NCI-H345 (cell line): Measurements from ENCODE around the gene HAO2.

Experiments
- DNase-seq: peaks from one replicate; lab custom pipeline; 2025; lab: John Stamatoyannopoulos, UW

The HAO2 gene

DNA sequence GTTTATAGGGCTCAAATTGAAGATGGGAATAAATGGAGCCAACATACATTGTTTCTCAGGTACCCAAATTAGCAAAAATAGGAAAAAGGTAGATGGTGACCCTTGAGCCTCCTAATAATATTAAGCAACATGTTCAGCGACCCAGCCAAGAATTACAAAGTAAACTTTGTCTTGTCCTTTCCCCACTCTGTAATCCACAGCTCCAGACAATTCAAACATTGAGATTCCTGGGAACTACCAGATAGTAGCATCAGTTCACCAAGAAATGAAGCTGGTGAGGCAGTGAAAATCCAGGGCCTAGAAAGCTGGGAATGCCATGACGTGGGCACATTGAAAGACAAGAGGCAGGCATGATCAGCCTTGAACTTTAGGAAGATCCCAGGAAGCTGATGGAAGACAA, 11.7 kb downstream of the HAO2 start:
- DNase-seq = no peak

DNA sequence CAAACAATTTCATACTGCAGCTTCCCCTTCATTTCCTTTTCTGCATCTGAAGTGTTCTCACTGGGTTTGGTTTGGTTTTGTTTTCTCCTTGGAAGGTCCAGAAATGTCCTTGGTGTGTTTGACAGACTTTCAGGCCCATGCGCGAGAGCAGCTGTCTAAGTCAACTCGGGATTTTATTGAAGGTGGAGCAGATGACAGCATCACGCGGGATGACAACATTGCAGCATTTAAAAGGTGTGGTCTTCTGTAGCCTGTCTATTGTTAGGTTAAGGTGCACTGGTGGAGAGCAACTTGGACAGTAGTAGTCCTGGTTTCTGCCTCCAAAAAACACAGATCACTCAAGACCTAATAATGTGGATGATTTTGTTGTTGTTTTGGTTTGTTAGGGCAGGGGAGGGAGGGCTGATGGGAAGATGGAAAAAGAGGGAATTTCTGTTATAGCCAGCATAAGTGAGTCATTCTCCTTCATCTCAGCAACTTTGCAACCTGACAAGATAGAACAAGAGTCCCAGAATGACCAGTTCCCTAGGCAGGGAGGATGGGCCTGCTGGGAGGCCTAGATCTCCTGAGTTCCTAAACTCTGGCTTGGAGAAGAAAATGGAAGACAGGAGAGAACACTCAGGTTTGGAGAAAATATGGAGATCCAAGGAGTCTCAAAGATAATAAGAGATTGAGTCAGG, 12.5 kb downstream of the HAO2 start:
- DNase-seq = no peak

GRCh38 chr1:119384591-119384990, 16.0 kb downstream of the HAO2 start:
- no peak for DNase-seq

DNA sequence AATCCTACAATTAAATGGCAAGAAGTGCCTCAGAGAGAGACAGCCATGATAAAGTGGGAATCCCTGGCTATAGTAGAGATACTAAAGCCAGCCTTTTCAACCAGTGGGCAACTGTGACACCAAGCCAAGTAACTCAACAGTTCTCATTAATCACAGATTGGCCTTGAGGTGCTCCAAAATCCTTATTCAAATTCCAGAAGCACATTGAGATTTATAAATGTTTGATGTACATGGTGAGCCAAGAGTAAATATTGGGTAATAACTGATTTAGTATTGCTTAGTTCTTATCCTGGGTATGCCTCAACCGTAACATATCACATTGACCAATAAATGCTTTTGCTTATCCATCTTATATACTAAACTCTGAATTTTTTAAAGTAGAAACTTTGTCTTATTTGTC, 17.1 kb downstream of the HAO2 start:
- DNase-seq = no peak

DNA sequence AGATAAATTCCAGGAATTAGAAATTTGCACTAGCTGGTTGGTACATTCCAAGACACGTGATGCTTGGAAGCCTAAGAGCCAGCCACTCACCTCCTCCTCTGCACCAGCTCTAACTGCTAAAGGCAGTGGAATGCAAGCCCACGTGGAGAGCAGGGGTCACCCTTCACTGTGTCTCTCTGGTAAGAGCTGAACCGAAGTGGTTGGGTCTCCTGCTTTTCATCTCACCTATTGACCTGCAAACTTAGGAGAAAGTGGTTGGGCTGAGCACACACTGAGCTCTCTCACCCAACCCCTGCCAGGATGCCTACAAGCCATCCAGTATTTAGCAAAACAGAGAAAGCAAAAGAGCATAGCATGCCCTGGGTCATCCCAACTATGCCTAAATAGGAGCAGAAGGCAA, 19.3 kb downstream of the HAO2 start:
- no peak for DNase-seq

DNA sequence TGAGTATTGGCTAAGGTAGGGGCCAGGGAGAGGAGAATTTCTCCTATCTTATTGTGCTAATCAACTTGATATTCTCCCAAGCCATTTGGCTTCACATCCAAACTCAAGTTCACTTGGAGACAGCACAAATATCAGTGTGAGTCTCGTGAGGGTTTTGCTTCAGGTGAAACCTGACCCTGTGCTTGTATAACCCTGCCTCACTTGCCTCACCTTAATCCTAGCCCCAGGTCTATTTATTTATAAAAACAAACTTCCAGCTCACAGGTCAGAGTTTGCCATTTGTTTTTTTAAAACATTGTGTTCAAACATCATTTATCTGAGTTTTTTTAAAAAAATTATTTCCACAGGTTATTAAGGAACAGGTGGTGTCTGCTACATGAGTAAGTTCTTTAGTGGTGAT, 19.9 kb downstream of the HAO2 start:
- no peak for DNase-seq

DNA sequence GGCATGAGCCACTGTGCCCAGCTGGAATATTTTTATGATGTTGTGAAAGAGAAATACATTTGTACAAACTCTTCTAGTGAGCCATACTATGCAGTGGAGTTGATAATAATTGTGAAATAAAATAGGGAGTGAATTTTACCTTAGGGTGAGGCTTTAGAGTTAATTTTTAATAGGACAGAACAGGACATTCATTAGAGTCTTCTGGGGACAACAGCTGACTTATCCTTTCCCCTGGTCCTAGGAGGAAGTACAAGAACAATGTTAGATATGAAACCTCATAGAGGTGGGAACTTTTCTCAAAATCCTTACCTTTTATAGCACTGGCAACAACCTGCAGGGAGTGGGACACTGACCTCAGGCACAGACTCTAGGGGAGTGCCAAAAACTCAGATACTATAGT, 21.9 kb downstream of the HAO2 start:
- DNase-seq = no peak

- no peak for DNase-seq
Observed at GRCh38 chr1:119391749-119392148, 23.2 kb downstream of the HAO2 start.

- no peak for DNase-seq
Observed at GRCh38 chr1:119394085-119394484, 25.5 kb downstream of the HAO2 start.

DNA sequence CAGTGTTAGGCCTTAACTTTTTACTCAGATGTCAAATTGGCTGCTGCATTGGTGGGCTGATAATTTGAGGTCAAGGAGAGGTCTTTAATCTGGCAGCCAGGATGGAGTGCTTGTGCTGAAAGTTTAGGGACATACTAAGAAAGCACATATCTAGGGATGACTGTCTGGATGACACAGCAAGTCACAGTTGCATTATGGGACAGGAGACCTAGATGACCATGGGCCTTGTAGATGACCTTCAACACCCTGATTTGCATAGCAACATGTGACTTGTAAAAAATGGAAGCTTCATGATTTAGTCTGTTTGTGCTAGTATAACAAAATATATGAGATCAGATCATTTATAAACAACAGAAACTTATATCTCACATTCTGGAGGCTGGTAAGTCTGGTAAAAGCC, 28.4 kb downstream of the HAO2 start:
- DNase-seq = no peak

GRCh38 chr1:119397986-119398385, 29.4 kb downstream of the HAO2 start:
- no peak for DNase-seq

- DNase-seq = no peak
Observed at GRCh38 chr1:119404736-119405135, 36.2 kb downstream of the HAO2 start.

DNA sequence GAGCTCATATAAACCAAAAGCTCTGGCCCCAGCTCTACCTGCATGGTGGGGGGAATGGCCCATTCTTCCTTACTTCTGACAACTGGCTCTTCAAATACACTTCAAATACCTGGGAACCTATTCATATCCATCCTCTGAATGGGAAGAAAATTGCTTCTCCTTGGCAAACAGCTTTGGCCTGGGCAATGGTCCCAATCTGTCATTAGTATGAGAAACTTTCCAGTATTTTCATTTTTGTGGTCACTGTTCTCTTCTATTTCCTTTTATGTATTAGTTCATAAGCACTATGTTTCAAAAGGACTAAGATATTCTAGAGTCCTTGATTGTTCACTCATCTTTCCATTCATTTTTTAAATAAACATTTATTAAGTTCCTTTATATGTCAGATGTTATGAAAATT, 41.1 kb downstream of the HAO2 start:
- no peak for DNase-seq

- DNase-seq = no peak
Observed at GRCh38 chr1:119410961-119411360, 42.4 kb downstream of the HAO2 start.

- DNase-seq = no peak
Observed at GRCh38 chr1:119414950-119415349, 46.4 kb downstream of the HAO2 start, which contains the start of gene HSD3B2. HSD3B2 (plus strand) TSS chr1:119415150; CDS start chr1:119415420, 270 bp downstream.

DNA sequence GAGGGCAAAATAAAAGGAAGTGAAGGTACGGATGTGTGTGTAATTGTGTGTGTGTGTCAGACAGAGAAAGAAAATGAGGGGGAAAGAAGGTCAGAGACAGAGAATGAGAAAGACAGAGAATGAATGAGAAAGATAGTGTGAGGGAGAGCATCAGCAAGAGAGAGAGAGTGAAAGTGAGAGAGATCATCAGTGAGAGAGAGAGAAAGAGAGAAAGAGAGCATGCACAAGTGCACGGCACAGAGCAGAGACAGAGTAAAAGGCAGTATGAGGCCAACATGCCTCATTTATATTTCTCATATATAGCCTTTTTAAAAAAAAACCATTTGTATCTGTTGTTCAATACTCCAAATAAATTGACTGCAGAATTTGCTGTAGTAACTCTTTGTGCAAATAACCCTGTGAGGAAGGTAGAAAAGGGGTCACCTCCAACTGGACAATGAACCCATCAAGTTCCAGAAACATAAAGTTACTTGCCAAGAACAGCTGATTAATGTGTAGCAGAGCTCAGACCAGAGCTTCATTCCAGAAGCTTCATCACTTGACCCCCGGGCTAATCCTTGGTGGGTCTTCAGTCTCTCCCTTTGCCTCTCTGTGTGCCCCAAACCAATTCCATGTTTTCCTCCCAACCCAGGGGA, 47.5 kb downstream of the HAO2 start:
- no peak for DNase-seq

- no peak for DNase-seq
Observed at GRCh38 chr1:119419109-119419508, 50.5 kb downstream of the HAO2 start.

DNA sequence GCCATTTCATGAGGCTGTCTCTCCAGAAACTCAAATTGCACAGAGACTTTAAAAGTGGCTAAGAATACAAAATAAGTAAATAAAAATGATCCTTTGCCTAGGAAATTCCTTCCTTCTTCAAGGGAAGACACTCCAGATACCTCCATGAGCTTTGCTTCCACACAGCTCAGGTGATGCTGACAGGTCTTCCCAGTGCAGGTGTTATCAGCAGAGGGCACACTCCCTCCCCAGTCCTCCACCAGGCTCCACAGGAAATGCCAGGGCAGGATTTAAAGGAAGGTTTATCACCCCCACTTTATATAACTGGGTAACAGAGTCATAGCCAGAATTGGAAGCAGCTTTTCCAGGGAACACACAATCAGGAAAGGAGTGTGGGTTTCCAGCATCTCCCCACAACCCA, 52.1 kb downstream of the HAO2 start:
- DNase-seq = no peak

- no peak for DNase-seq
Observed at GRCh38 chr1:119422631-119423030, 54.0 kb downstream of the HAO2 start.

DNA sequence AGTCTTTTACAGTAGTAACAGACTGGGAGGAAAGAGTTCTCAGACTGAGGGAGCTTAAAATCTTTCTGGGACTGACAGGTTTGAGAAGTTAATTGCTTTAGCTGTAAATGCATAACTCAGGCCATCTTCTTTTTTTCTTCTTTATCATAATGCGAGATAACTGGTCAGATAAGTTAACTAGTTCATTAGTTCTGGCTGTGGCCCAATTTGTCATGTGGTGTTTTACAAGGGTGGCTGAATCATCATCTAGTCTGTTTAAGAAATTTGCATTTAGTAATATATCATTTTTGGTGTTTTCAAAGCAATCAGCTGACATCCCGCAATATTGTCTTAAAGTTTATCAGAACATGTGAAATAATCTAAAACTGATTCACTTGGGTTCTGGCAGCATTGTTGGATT, 60.4 kb downstream of the HAO2 start:
- DNase-seq = no peak

GRCh38 chr1:119429687-119430086, 61.1 kb downstream of the HAO2 start:
- no peak for DNase-seq

- DNase-seq = no peak
Observed at GRCh38 chr1:119430486-119430885, 61.9 kb downstream of the HAO2 start.

DNA sequence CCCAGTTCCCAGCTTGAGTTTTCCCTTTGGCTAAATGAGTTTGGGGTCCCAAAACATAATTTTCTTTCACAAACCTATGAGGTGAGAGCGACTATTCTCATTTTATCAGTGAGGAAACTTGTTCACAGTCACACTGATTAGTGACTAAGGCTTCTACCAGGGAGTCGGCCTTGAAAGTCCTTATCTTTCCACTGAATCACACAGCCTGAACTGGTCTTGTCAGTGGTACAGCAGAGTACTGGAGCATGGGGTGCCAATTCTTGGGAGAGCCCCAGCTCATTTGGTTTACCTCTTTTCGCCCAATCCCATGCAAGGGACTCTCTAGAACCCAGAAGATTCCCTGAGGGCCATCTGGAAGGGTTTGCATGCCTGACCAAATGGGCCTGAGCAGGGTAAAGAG, 63.3 kb downstream of the HAO2 start:
- DNase-seq = no peak

- DNase-seq = no peak
Observed at GRCh38 chr1:119435052-119435451, 66.5 kb downstream of the HAO2 start.
